ENCODE data around the gene RABGGTA.
"Not testable (repeated sequence)": the region's sequence is repeated elsewhere in the genome, so short reads cannot be mapped to it uniquely, and the experiment has no call there.

- not testable (repeated sequence) for TF ChIP-seq CTCF, EP300, POLR2A (IDR thresholded peaks at IDR 0.05)
These were observed 54.5 kb downstream of the RABGGTA start for GRCh38 chr14:24216876-24217275.

Measured in upper lobe of left lung (tissue), 4 donors.